HCT116 (cell line): ENCODE data around the gene PLCB1. TPM values are rescaled to one million over a fixed set of nuclear protein-coding genes. Genes with fewer than 3 reads are reported as not detected.

Experiments used
- ATAC-seq: fragments of 200-7000 bp; cut with Tn5 transposase; 2 replicates; pipeline ENCODE4 v1.9.1; 2020; ENCODE audit warnings: mild to moderate bottlenecking, moderate library complexity
- BruUV-seq: library from RNA; stranded (reverse); fragments of 400-500 nt; replicated peaks from 2 replicates; lab custom pipeline; 2021; lab: Mats Ljungman, UMichigan
- CTCF ChIA-PET: fragments of 300-600 bp; sonication (Branson Sonifier 250); formaldehyde crosslinking; loops from one replicate; lab custom pipeline; 2021; ENCODE audit warnings: antibody characterized with exemption; lab: Charles Lee
- POLR2A ChIA-PET: fragments of 300-600, 350-600 bp; sonication (Branson Sonifier 250); formaldehyde crosslinking; loops from one replicate; lab custom pipeline; 2021; ENCODE audit warnings: antibody characterized with exemption; lab: Charles Lee
- RAD21 ChIA-PET, 2 experiments: fragments of 300-600 bp; sonication (Branson Sonifier 250); formaldehyde crosslinking; loops; one replicate each; lab custom pipeline; 2023; ENCODE audit warnings: low total read pairs in 2 of 2; ENCODE audit not compliant: uncharacterized antibody in 2 of 2, unreplicated experiment in 2 of 2, low non-redundant PET in 1 of 2; lab: Charles Lee
- DNase-seq: peaks from one replicate; pipeline ENCODE4 v3.0.0-alpha.2; 2010; ENCODE audit warnings: low read depth, low spot score
- H2AFZ ChIP-seq: fragments of 200-600 bp; shearing (Covaris generic), sonication (generic); 2 replicates; pipeline ENCODE4 v1.6.1; 2017; ENCODE audit warnings: low read depth, mixed run types, mixed read lengths, antibody characterized with exemption, low read length; ENCODE audit not compliant: poor library complexity, severe bottlenecking
- H3K27ac ChIP-seq: 2 replicates; pipeline ENCODE4 v1.5.1; 2012; ENCODE audit warnings: low read depth, low read length
- H3K27me3 ChIP-seq: fragments of 200-600 bp; sonication (generic); 2 replicates; pipeline ENCODE4 v1.6.1; 2016; ENCODE audit warnings: mixed run types, low read length, mixed read lengths; ENCODE audit not compliant: insufficient read depth
- H3K36me3 ChIP-seq, 2 experiments: fragments of 200-500 bp in 1 of 2; fragments of 200-600 bp in 1 of 2; sonication (Bioruptor generic) in 1 of 2; sonication (generic) in 1 of 2; 2 replicates each; pipeline versions ENCODE4 v1.5.1 to v1.6.1; 2014 to 2016; ENCODE audit warnings: low read length in 2 of 2, inconsistent platforms in 1 of 2, mixed read lengths in 1 of 2, mixed run types in 1 of 2; ENCODE audit not compliant: insufficient read depth in 2 of 2, control insufficient read depth in 1 of 2
- H3K4me1 ChIP-seq, 2 experiments: fragments of 200-600 bp in 1 of 2; sonication (generic) in 1 of 2; 2 replicates each; pipeline versions ENCODE4 v1.5.1 to v1.6.1; 2012 to 2017; ENCODE audit warnings: low read length in 2 of 2, inconsistent platforms in 1 of 2, mild to moderate bottlenecking in 1 of 2, mixed read lengths in 1 of 2, mixed run types in 1 of 2, moderate library complexity in 1 of 2; ENCODE audit not compliant: insufficient read depth in 2 of 2, control insufficient read depth in 1 of 2
- H3K4me2 ChIP-seq: fragments of 200-600 bp; sonication (generic); 2 replicates; pipeline ENCODE4 v1.6.1; 2017; ENCODE audit warnings: mixed run types, low read length, mixed read lengths
- H3K4me3 ChIP-seq, 2 experiments: fragments of 200-600 bp in 1 of 2; sonication (generic) in 1 of 2; replicated peaks in 1 of 2; 2 replicates each; pipeline ENCODE4 v1.5.1; 2011 to 2016; ENCODE audit warnings: low read length in 2 of 2, control low read depth in 1 of 2, low read depth in 1 of 2, mild to moderate bottlenecking in 1 of 2, mixed read lengths in 1 of 2, mixed run types in 1 of 2
- H3K79me2 ChIP-seq: fragments of 200-600 bp; sonication (generic); 2 replicates; pipeline ENCODE4 v1.6.1; 2017; ENCODE audit warnings: mild to moderate bottlenecking, mixed run types, low read length, moderate library complexity, mixed read lengths; ENCODE audit not compliant: insufficient read depth
- H3K9ac ChIP-seq: fragments of 200-600 bp; sonication (generic); 2 replicates; pipeline ENCODE4 v1.6.1; 2016; ENCODE audit warnings: low read length, mixed read lengths
- H3K9me2 ChIP-seq: fragments of 200-600 bp; sonication (generic), shearing (Covaris generic); 2 replicates; pipeline ENCODE4 v1.6.1; 2017; ENCODE audit warnings: mixed run types, mild to moderate bottlenecking, moderate library complexity; ENCODE audit not compliant: insufficient read depth
- H3K9me3 ChIP-seq, 2 experiments: fragments of 200-500 bp in 1 of 2; fragments of 200-600 bp in 1 of 2; sonication (Bioruptor generic) in 1 of 2; sonication (generic) in 1 of 2; 2 replicates each; pipeline ENCODE4 v1.6.1; 2014 to 2017; ENCODE audit warnings: low read length in 2 of 2, mixed read lengths in 2 of 2, inconsistent platforms in 1 of 2, low read depth in 1 of 2, mild to moderate bottlenecking in 1 of 2, mixed run types in 1 of 2, moderate library complexity in 1 of 2; ENCODE audit not compliant: control insufficient read depth in 1 of 2, insufficient read depth in 1 of 2
- H4K20me1 ChIP-seq: fragments of 200-600 bp; sonication (generic), shearing (Covaris generic); 2 replicates; pipeline ENCODE4 v1.6.1; 2017; ENCODE audit warnings: mixed run types, mild to moderate bottlenecking, moderate library complexity; ENCODE audit not compliant: insufficient read depth
- CBX3 ChIP-seq: IDR thresholded peaks from 2 replicates; pipeline ENCODE4 v1.6.1; 2012; ENCODE audit warnings: low read depth
- EGR1 ChIP-seq: IDR thresholded peaks from 2 replicates; pipeline ENCODE4 v1.6.1; 2012; ENCODE audit warnings: low read depth
- JUND ChIP-seq: IDR thresholded peaks from 2 replicates; pipeline ENCODE4 v1.6.1; 2012
- RAD21 ChIP-seq: IDR thresholded peaks from 2 replicates; pipeline ENCODE4 v1.6.1; 2012; ENCODE audit warnings: low read depth, mild to moderate bottlenecking
- SP1 ChIP-seq: IDR thresholded peaks from 2 replicates; pipeline ENCODE4 v1.6.1; 2012; ENCODE audit warnings: low read depth
- intact Hi-C: fragments of 100-400 bp; cut with micrococcal nuclease; formaldehyde crosslinking; loops from 2 replicates; pipeline ENCODE4 v1.10.0; 2022
- total RNA-seq: library from RNA; stranded (reverse); gene quantifications from one replicate; pipeline ENCODE4 v1.2.1, GENCODE V29; 2021; ENCODE audit not compliant: unreplicated experiment

The PLCB1 gene
- total RNA-seq, 1 experiment from 2014 or later: 15.8 TPM

GRCh38 chr20:8678098-8678776 lies 546.2 kb downstream of the PLCB1 start:
- intact Hi-C loops: no loop called here
- Histone ChIP-seq H3K4me2 (no peak overlapping the region), H3K36me3 (no peaks in the 10 kb centered on the region), H3K9ac (no peak overlapping the region), H3K9me3 (no peaks in the 10 kb centered on the region), H3K27me3 (no peaks in the 10 kb centered on the region), H4K20me1 (no peaks in the 10 kb centered on the region), H3K27ac (no peak overlapping the region), H3K79me2 (no peaks in the 10 kb centered on the region), H3K9me2 (0 out of 2 replicates have a peak, but pooled peaks cover 4% of the 10 kb centered on the region), H3K4me3 (no peak overlapping the region), H3K4me1 (no peaks in the 10 kb centered on the region), H2AFZ (no peak overlapping the region)
- TF ChIP-seq SP1 (no peak), EGR1 (no peak), RAD21 (no peak)
- no TSS peak for BruUV-seq
- DNase-seq (no peak), ATAC-seq (no peak)
- POLR2A ChIA-PET: no interaction called here
- RAD21 ChIA-PET: no interaction called here
- CTCF ChIA-PET: no interaction called here

GRCh38 chr20:8689337-8689736 lies 557.3 kb downstream of the PLCB1 start:
- intact Hi-C loops: no loop called here
- no peak overlapping the region for H3K4me2 ChIP-seq
- TF ChIP-seq JUND (no peak), CBX3 (no peak)
- no peaks in the 10 kb centered on the region; a peak in 2 of 4 replicates for H3K9me3 ChIP-seq
- ChIA-PET RAD21 (no interaction called here), POLR2A (no interaction called here), CTCF (no interaction called here)
- H3K36me3 ChIP-seq: no peaks in the 10 kb centered on the region
- no peak overlapping the region for H2AFZ ChIP-seq
- no peaks in the 10 kb centered on the region for H4K20me1 ChIP-seq
- no peaks in the 10 kb centered on the region for H3K79me2 ChIP-seq
- no peak for DNase-seq
- H3K27ac ChIP-seq: no peak overlapping the region
- no peak for ATAC-seq
- H3K4me1 ChIP-seq: no peaks in the 10 kb centered on the region
- no peak overlapping the region for H3K4me3 ChIP-seq
- no peaks in the 10 kb centered on the region for H3K9me2 ChIP-seq
- H3K27me3 ChIP-seq: no peaks in the 10 kb centered on the region
- no TSS peak for BruUV-seq
- H3K9ac ChIP-seq: no peak overlapping the region
